ENCODE results near the gene HYAL3. TPM values are rescaled to one million over a fixed set of nuclear protein-coding genes. Genes with fewer than 3 reads are reported as not detected.
A peak's percentile ranks its signal among the peaks of the same experiment; 100 is the strongest.

HYAL3 gene
- total and polyA plus RNA-seq, 2 of the 13 experiments (the other 11 are each of a cell fraction or from before 2014, with no cell fraction given) = 5.5 to 10.4 TPM

GRCh38 chr3:50303013-50303815 lies 4.0 kb upstream of the HYAL3 start, which contains the start of gene HYAL1 (continued):
- no peak; the same call in 1 of the 2 replicates for TF ChIP-seq ZBTB20 (CRISPR knock-in tag; IDR thresholded peaks at IDR 0.05; ENCODE audit: borderline replicate concordance, low read depth)
- peak; percentile 71 for TF ChIP-seq SAP130 (CRISPR knock-in tag; IDR thresholded peaks at IDR 0.05; ENCODE audit: low read depth)
- TF ChIP-seq HBP1 (CRISPR knock-in tag; IDR thresholded peaks at IDR 0.05; ENCODE audit: low read depth) = peak; percentile 49
- peak; percentile 51 for TF ChIP-seq TBX2 (CRISPR knock-in tag; IDR thresholded peaks at IDR 0.05; ENCODE audit: borderline replicate concordance)
- 0 out of 2 replicates have a peak, but pooled peaks have one; percentile 46 for TF ChIP-seq ZNF572 (CRISPR knock-in tag; IDR thresholded peaks at IDR 0.05)
- TF ChIP-seq ERF (CRISPR knock-in tag; IDR thresholded peaks at IDR 0.05) = peak; percentile 70
- TF ChIP-seq ZNF331 (CRISPR knock-in tag; IDR thresholded peaks at IDR 0.05) = peak; percentile 34; the same call in 1 of the 2 replicates
- TF ChIP-seq RXRA (CRISPR knock-in tag; IDR thresholded peaks at IDR 0.05) = peak; percentile 58; the same call in 1 of the 2 replicates
- TF ChIP-seq PBX2 (CRISPR knock-in tag; IDR thresholded peaks at IDR 0.05) = no peak
- no peak for TF ChIP-seq TFE3 (CRISPR knock-in tag; IDR thresholded peaks at IDR 0.05)
- TF ChIP-seq ZNF597 (CRISPR knock-in tag; IDR thresholded peaks at IDR 0.05) = no peak
- TF ChIP-seq KLF6 (CRISPR knock-in tag; IDR thresholded peaks at IDR 0.05) = peak; percentile 49; the same call in 1 of the 2 replicates
- TF ChIP-seq SUZ12 (IDR thresholded peaks at IDR 0.05; ENCODE audit: low read depth, low read length) = no peak
- TF ChIP-seq RFXANK (CRISPR knock-in tag; IDR thresholded peaks at IDR 0.05) = no peak; the same call in 1 of the 2 replicates
- TF ChIP-seq PRDM10 (CRISPR knock-in tag; IDR thresholded peaks at IDR 0.05; ENCODE audit: low read depth) = peak; percentile 82; the same call in 1 of the 2 replicates
- no peak for TF ChIP-seq ZNF879 (CRISPR knock-in tag; IDR thresholded peaks at IDR 0.05)
- TF ChIP-seq ZFP36 (IDR thresholded peaks at IDR 0.05; ENCODE audit: borderline replicate concordance, low read depth, low read length, partially characterized antibody) = no peak
- peak; percentile 62; the same call in 1 of the 2 replicates for TF ChIP-seq KDM5B (CRISPR knock-in tag; IDR thresholded peaks at IDR 0.05; ENCODE audit: borderline replicate concordance)
